WERI-Rb-1 (cell line): Measurements from ENCODE around the gene NSUN7.

ENCODE experiments used
- DNase-seq: peaks from one replicate; pipeline ENCODE4 v3.0.0-alpha.2; 2020
- H3K27ac ChIP-seq: fragments of 250-450 bp; sonication (Bioruptor Pico); 2 replicates; pipeline ENCODE4 v1.5.1; 2020; ENCODE audit warnings: mild to moderate bottlenecking, moderate library complexity
- H3K27me3 ChIP-seq: fragments of 250-450 bp; sonication (Bioruptor Pico); 2 replicates; pipeline ENCODE4 v1.5.1; 2021; ENCODE audit warnings: mild to moderate bottlenecking, low read depth, moderate library complexity; ENCODE audit not compliant: insufficient read depth, severe bottlenecking
- H3K36me3 ChIP-seq: fragments of 250-450 bp; sonication (Bioruptor Pico); 2 replicates; pipeline ENCODE4 v1.5.1; 2020; ENCODE audit warnings: mild to moderate bottlenecking, moderate library complexity
- H3K4me3 ChIP-seq: 2 replicates; pipeline ENCODE4 v1.5.1; 2011; ENCODE audit warnings: low read depth, mild to moderate bottlenecking, control low read depth, low read length
- H3K9me3 ChIP-seq: fragments of 250-450 bp; sonication (Bioruptor Pico); 2 replicates; pipeline ENCODE4 v1.5.1; 2021; ENCODE audit warnings: mild to moderate bottlenecking, moderate library complexity; ENCODE audit not compliant: severe bottlenecking
- CTCF ChIP-seq: IDR thresholded peaks from 2 replicates; pipeline ENCODE4 v1.5.1; 2011; ENCODE audit warnings: low read depth, mild to moderate bottlenecking, control low read depth, inconsistent platforms, low read length

NSUN7 gene

GRCh38 chr4:40826821-40827220 is 77.1 kb downstream of the NSUN7 start:
- H3K27me3 ChIP-seq = no peaks in the 10 kb centered on the region
- no peak overlapping the region for H3K27ac ChIP-seq
- DNase-seq = no peak
- no peak for TF ChIP-seq CTCF
- no peak overlapping the region for H3K4me3 ChIP-seq
- peaks cover 42% of the 10 kb centered on the region for H3K36me3 ChIP-seq
- H3K9me3 ChIP-seq = no peaks in the 10 kb centered on the region

GRCh38 chr4:40827758-40828157 is 78.0 kb downstream of the NSUN7 start:
- no peaks in the 10 kb centered on the region for H3K27me3 ChIP-seq
- H3K27ac ChIP-seq = no peak overlapping the region
- H3K9me3 ChIP-seq = no peaks in the 10 kb centered on the region
- H3K4me3 ChIP-seq = no peak overlapping the region
- no peak for DNase-seq
- no peak for TF ChIP-seq CTCF
- peaks cover 33% of the 10 kb centered on the region for H3K36me3 ChIP-seq

GRCh38 chr4:40828661-40829060 is 78.9 kb downstream of the NSUN7 start:
- Histone ChIP-seq H3K4me3 (no peak overlapping the region), H3K9me3 (no peaks in the 10 kb centered on the region), H3K27me3 (no peaks in the 10 kb centered on the region), H3K27ac (no peak overlapping the region), H3K36me3 (peaks cover 26% of the 10 kb centered on the region)
- DNase-seq = no peak
- TF ChIP-seq CTCF = no peak

- Histone ChIP-seq H3K36me3 (peaks cover 26% of the 10 kb centered on the region), H3K27ac (no peak overlapping the region), H3K4me3 (no peak overlapping the region), H3K27me3 (no peaks in the 10 kb centered on the region), H3K9me3 (no peaks in the 10 kb centered on the region)
- TF ChIP-seq CTCF = no peak
- DNase-seq = no peak
Measured at GRCh38 chr4:40829586-40829985, 79.8 kb downstream of the NSUN7 start.

- Histone ChIP-seq H3K27me3 (no peaks in the 10 kb centered on the region), H3K27ac (no peak overlapping the region), H3K36me3 (peaks cover 18% of the 10 kb centered on the region), H3K4me3 (no peak overlapping the region), H3K9me3 (no peaks in the 10 kb centered on the region)
- no peak for DNase-seq
- no peak for TF ChIP-seq CTCF
Measured at GRCh38 chr4:40831146-40831907, 81.6 kb downstream of the NSUN7 start.

- TF ChIP-seq CTCF = no peak
- DNase-seq = no peak
- no peak overlapping the region for H3K27ac ChIP-seq
Measured at GRCh38 chr4:40832175-40832574, 82.4 kb downstream of the NSUN7 start.

More at GRCh38 chr4:40832175-40832574, 82.4 kb downstream of the NSUN7 start:
- H3K9me3 ChIP-seq = no peaks in the 10 kb centered on the region
- H3K36me3 ChIP-seq = peaks cover 15% of the 10 kb centered on the region
- H3K27me3 ChIP-seq = no peaks in the 10 kb centered on the region
- no peak overlapping the region for H3K4me3 ChIP-seq
